Activated naive CD4-positive, alpha-beta T cell (primary cell): ENCODE results near the gene NQO2.

Experiments used
- DNase-seq, 4 experiments: peaks; one replicate each; lab custom pipeline; 2025; lab: John Stamatoyannopoulos, UW

The NQO2 gene

GRCh38 chr6:2999618-3000557, at the start of gene NQO2:
Gene NQO2 (plus strand): TSS chr6:2999894. CDS start chr6:3006553, 6,659 bp downstream.
- DNase-seq: peak; percentile 76 to 91 (median 84)

- DNase-seq: no peak
Measured at GRCh38 chr6:2950713-2951112, 49.0 kb upstream of the NQO2 start.

GRCh38 chr6:2951728-2952127, 48.0 kb upstream of the NQO2 start:
- DNase-seq: no peak

- peak in 1 of 4 experiments; percentile 27 for DNase-seq
Measured at GRCh38 chr6:2952557-2953095, 47.1 kb upstream of the NQO2 start.

GRCh38 chr6:2953098-2953497, 46.6 kb upstream of the NQO2 start:
- DNase-seq: no peak

GRCh38 chr6:2956930-2957685, 42.6 kb upstream of the NQO2 start:
- DNase-seq: no peak

GRCh38 chr6:2957696-2958330, 41.9 kb upstream of the NQO2 start:
- no peak for DNase-seq

- DNase-seq: peak in 1 of 4 experiments; percentile 9
Measured at GRCh38 chr6:2958331-2958711, 41.4 kb upstream of the NQO2 start.

GRCh38 chr6:2958776-2959175, 40.9 kb upstream of the NQO2 start:
- no peak for DNase-seq

GRCh38 chr6:2959909-2960719, 39.6 kb upstream of the NQO2 start:
- DNase-seq: no peak

GRCh38 chr6:2960935-2961334, 38.8 kb upstream of the NQO2 start:
- no peak for DNase-seq

GRCh38 chr6:2961506-2961905, 38.2 kb upstream of the NQO2 start:
- DNase-seq: no peak

- DNase-seq: no peak
Measured at GRCh38 chr6:2962004-2962403, 37.7 kb upstream of the NQO2 start.

- DNase-seq: no peak
Measured at GRCh38 chr6:2962636-2963035, 37.1 kb upstream of the NQO2 start.

GRCh38 chr6:2963756-2964155, 35.9 kb upstream of the NQO2 start:
- DNase-seq: no peak

GRCh38 chr6:2964793-2965505, 34.7 kb upstream of the NQO2 start:
- no peak for DNase-seq

- DNase-seq: no peak
Measured at GRCh38 chr6:2966347-2966746, 33.3 kb upstream of the NQO2 start.

- no peak for DNase-seq
Measured at GRCh38 chr6:2967936-2968335, 31.8 kb upstream of the NQO2 start.

- DNase-seq: no peak
Measured at GRCh38 chr6:2968600-2969135, 31.0 kb upstream of the NQO2 start.

GRCh38 chr6:2969549-2969948, 30.1 kb upstream of the NQO2 start:
- DNase-seq: no peak
